Natural killer cell treated with Interleukin-12 subunit alpha and Interleukin-12 subunit beta and Interleukin-15 and Interleukin-18, amount 100 ng/mL, for 72 hours (primary cell): ENCODE data around the gene PDCD11. TPM values are rescaled to one million over a fixed set of nuclear protein-coding genes. Genes with fewer than 3 reads are reported as not detected.

ENCODE experiments used
- total RNA-seq, 2 donors: library from RNA; stranded (reverse); gene quantifications; one replicate each; pipeline ENCODE4 v1.2.3, GENCODE V29; 2022

PDCD11 gene
- total RNA-seq, 2 donors from 2014 or later = 61.7 to 151 TPM

Other genes starting within 250 kb of the PDCD11 start
- 10 to 100 TPM; 60.2 to 75.0 TPM for gene NT5C2, start 203.4 kb upstream of the PDCD11 start, total RNA-seq
- gene RPEL1, start 150.7 kb upstream of the PDCD11 start, total RNA-seq = not detected
- under 1 TPM in 1 of 2 donors, not detected in 1; 0.14 TPM for gene INA, start 119.5 kb upstream of the PDCD11 start, total RNA-seq
- gene PCGF6, start 45.5 kb upstream of the PDCD11 start, total RNA-seq = 10 to 100 TPM; 12.2 to 19.0 TPM
- gene TAF5, start 28.6 kb upstream of the PDCD11 start, total RNA-seq = 10 to 100 TPM in 1 of 2 donors, 1 to 10 TPM in 1; 8.3 to 11.3 TPM
- 100 to 1,000 TPM; 161 to 302 TPM for gene ATP5MK, start 151 bp upstream of the PDCD11 start, total RNA-seq
- 10 to 100 TPM; 11.2 to 12.7 TPM for gene CALHM2, start 55.7 kb downstream of the PDCD11 start, total RNA-seq
- gene CALHM1, start 62.3 kb downstream of the PDCD11 start, total RNA-seq = not detected
- gene CALHM3, start 82.6 kb downstream of the PDCD11 start, total RNA-seq = not detected
- 1 to 10 TPM; 1.4 to 1.8 TPM for gene NEURL1, start 97.1 kb downstream of the PDCD11 start, total RNA-seq